H1 (cell line): ENCODE results near the gene HIPK2. TPM values are rescaled to one million over a fixed set of nuclear protein-coding genes. Genes with fewer than 3 reads are reported as not detected.

Experiments used
- CTCF ChIA-PET: fragments of 300-600 bp; sonication (Branson Sonifier 250); formaldehyde crosslinking; loops from one replicate; lab custom pipeline; 2021; ENCODE audit not compliant: partially characterized antibody; lab: Charles Lee
- POLR2A ChIA-PET: fragments of 300-600 bp; sonication (Branson Sonifier 250); formaldehyde crosslinking; loops from one replicate; lab custom pipeline; 2021; ENCODE audit warnings: inconsistent platforms; ENCODE audit not compliant: partially characterized antibody; lab: Charles Lee
- DNase-seq, 2 experiments: peaks; one replicate each; pipeline versions ENCODE4 v3.0.0 to v3.0.0-alpha.2; 2010 to 2022; ENCODE audit warnings: low spot score in 2 of 2, low read depth in 1 of 2, mixed read lengths in 1 of 2
- FAIRE-seq: peaks from 2 replicates; lab custom pipeline; 2011; peaks lifted over from hg19 to GRCh38; lab: Jason Lieb, UNC
- H2AFZ ChIP-seq: 2 replicates; pipeline ENCODE4 v1.8.1; 2012; ENCODE audit warnings: low read length, inconsistent platforms
- H2AK5ac ChIP-seq: 2 replicates; pipeline ENCODE4 v1.6.1; 2013; ENCODE audit warnings: low read depth, low read length
- H2BK120ac ChIP-seq: replicated peaks from 2 replicates; pipeline ENCODE3; 2013; ENCODE audit warnings: low read depth, low read length, inconsistent platforms
- H2BK12ac ChIP-seq: 2 replicates; pipeline ENCODE4 v1.6.1; 2013; ENCODE audit warnings: low read depth, low read length
- H2BK15ac ChIP-seq: 2 replicates; pipeline ENCODE4 v1.6.1; 2013; ENCODE audit warnings: low read length
- H2BK20ac ChIP-seq: 2 replicates; pipeline ENCODE4 v1.6.1; 2013; ENCODE audit warnings: low read length
- H2BK5ac ChIP-seq: 2 replicates; pipeline ENCODE4 v1.6.1; 2013; ENCODE audit warnings: low read depth, low read length
- H3K14ac ChIP-seq: 2 replicates; pipeline ENCODE4 v1.6.1; 2013; ENCODE audit warnings: inconsistent platforms; ENCODE audit not compliant: insufficient read length
- H3K18ac ChIP-seq: 2 replicates; pipeline ENCODE4 v1.6.1; 2013; ENCODE audit warnings: low read length; ENCODE audit errors: extremely low read depth
- H3K23ac ChIP-seq: 2 replicates; pipeline ENCODE4 v1.6.1; 2013; ENCODE audit warnings: inconsistent platforms; ENCODE audit not compliant: insufficient read length
- H3K23me2 ChIP-seq: 2 replicates; pipeline ENCODE4 v1.6.1; 2013; ENCODE audit warnings: low read depth, low read length
- H3K27ac ChIP-seq: 2 replicates; pipeline ENCODE4 v1.6.1; 2011; ENCODE audit warnings: low read depth, low read length, inconsistent platforms
- H3K27me3 ChIP-seq, 4 experiments: replicated peaks in 1 of 4; 1 replicate in 1 of 4; 2 replicates in 3 of 4; pipeline versions ENCODE4 v1.6.1 to v1.8.1; 2011 to 2013; ENCODE audit warnings: low read length in 3 of 4, mild to moderate bottlenecking in 3 of 4, inconsistent platforms in 2 of 4, mixed read lengths in 2 of 4, moderate library complexity in 1 of 4; ENCODE audit not compliant: control insufficient read depth in 3 of 4, insufficient read depth in 3 of 4; ENCODE audit errors: extremely low read depth in 1 of 4
- H3K36me3 ChIP-seq, 4 experiments: 2 replicates each; pipeline versions ENCODE4 v1.6.1 to v1.8.1; 2011 to 2013; ENCODE audit warnings: mild to moderate bottlenecking in 4 of 4, low read length in 3 of 4, moderate library complexity in 2 of 4, control low read depth in 1 of 4, inconsistent platforms in 1 of 4; ENCODE audit not compliant: insufficient read depth in 4 of 4, control insufficient read depth in 2 of 4
- H3K4ac ChIP-seq: replicated peaks from 2 replicates; pipeline ENCODE3; 2013; ENCODE audit warnings: low read length, low read depth, mixed read lengths, inconsistent platforms; ENCODE audit not compliant: insufficient read length
- H3K4me1 ChIP-seq, 4 experiments: replicated peaks in 1 of 4; 1 replicate in 1 of 4; 2 replicates in 3 of 4; pipeline versions ENCODE4 v1.6.1 to v1.8.1; 2011 to 2013; ENCODE audit warnings: low read length in 3 of 4, inconsistent platforms in 2 of 4, mixed read lengths in 1 of 4; ENCODE audit not compliant: insufficient read depth in 4 of 4, control insufficient read depth in 3 of 4
- H3K4me2 ChIP-seq, 2 experiments: 2 replicates each; pipeline versions ENCODE4 v1.6.1 to v1.8.1; 2011 to 2013; ENCODE audit warnings: low read depth in 2 of 2, low read length in 2 of 2, control low read depth in 1 of 2, inconsistent platforms in 1 of 2, mild to moderate bottlenecking in 1 of 2; ENCODE audit not compliant: insufficient read depth in 1 of 2
- H3K4me3 ChIP-seq, 4 experiments: fragments of 200-600, 300-600 bp in 1 of 4; sonication (generic), shearing (Covaris generic), sonication (Bioruptor Twin) in 1 of 4; 2 replicates each; pipeline versions ENCODE4 v1.5.1 to v1.8.1; 2011 to 2016; ENCODE audit warnings: low read length in 4 of 4, low read depth in 3 of 4, control low read depth in 2 of 4, inconsistent platforms in 2 of 4, mild to moderate bottlenecking in 2 of 4, mixed read lengths in 1 of 4, moderate library complexity in 1 of 4; ENCODE audit not compliant: insufficient read depth in 2 of 4; ENCODE audit errors: extremely low read depth in 1 of 4
- H3K56ac ChIP-seq: replicated peaks from 2 replicates; pipeline ENCODE3; 2013; ENCODE audit warnings: low read depth, mild to moderate bottlenecking, mixed read lengths, low read length, inconsistent platforms; ENCODE audit not compliant: insufficient read length
- H3K79me1 ChIP-seq: 2 replicates; pipeline ENCODE4 v1.6.1; 2013; ENCODE audit warnings: low read depth, low read length, control low read depth
- H3K79me2 ChIP-seq, 2 experiments: 2 replicates each; pipeline versions ENCODE4 v1.6.1 to v1.8.1; 2012 to 2013; ENCODE audit warnings: low read length in 2 of 2, mild to moderate bottlenecking in 2 of 2, inconsistent platforms in 1 of 2; ENCODE audit not compliant: insufficient read depth in 2 of 2, control insufficient read depth in 1 of 2
- H3K9ac ChIP-seq, 4 experiments: replicated peaks in 1 of 4; 1 replicate in 1 of 4; 2 replicates in 3 of 4; pipeline versions ENCODE4 v1.6.1 to v1.8.1; 2011 to 2013; ENCODE audit warnings: low read depth in 3 of 4, low read length in 3 of 4, control low read depth in 2 of 4, mild to moderate bottlenecking in 2 of 4, moderate library complexity in 2 of 4, inconsistent platforms in 1 of 4; ENCODE audit errors: extremely low read depth in 1 of 4
- H3K9me3 ChIP-seq, 2 experiments: 2 replicates each; pipeline versions ENCODE4 v1.6.1 to v1.8.1; 2012 to 2013; ENCODE audit warnings: mild to moderate bottlenecking in 2 of 2, moderate library complexity in 2 of 2, control low read depth in 1 of 2, inconsistent platforms in 1 of 2, low read depth in 1 of 2, low read length in 1 of 2, mixed read lengths in 1 of 2; ENCODE audit not compliant: insufficient read depth in 2 of 2
- H4K20me1 ChIP-seq, 2 experiments: replicated peaks in 1 of 2; 2 replicates each; pipeline versions ENCODE3 to v1.8.1; 2011 to 2013; ENCODE audit warnings: inconsistent platforms in 2 of 2, low read length in 2 of 2, mild to moderate bottlenecking in 1 of 2; ENCODE audit not compliant: insufficient read depth in 2 of 2, control insufficient read depth in 1 of 2
- H4K5ac ChIP-seq: 2 replicates; pipeline ENCODE4 v1.6.1; 2013; ENCODE audit warnings: low read length, low read depth, mixed read lengths, inconsistent platforms; ENCODE audit not compliant: insufficient read length
- H4K8ac ChIP-seq: 2 replicates; pipeline ENCODE4 v1.8.0; 2013; ENCODE audit warnings: mild to moderate bottlenecking, moderate library complexity, low read length, inconsistent platforms; ENCODE audit not compliant: insufficient read depth; ENCODE audit errors: extremely low read depth
- H4K91ac ChIP-seq: replicated peaks from 2 replicates; pipeline ENCODE3; 2013; ENCODE audit warnings: low read length, mixed read lengths, inconsistent platforms; ENCODE audit not compliant: insufficient read length
- ATF2 ChIP-seq: IDR thresholded peaks from 2 replicates; pipeline ENCODE4 v1.6.1; 2012; ENCODE audit warnings: low read length, inconsistent platforms
- ATF3 ChIP-seq: IDR thresholded peaks from 2 replicates; pipeline ENCODE4 v1.6.1; 2011; ENCODE audit warnings: low read depth, mild to moderate bottlenecking, low read length; ENCODE audit not compliant: insufficient read depth
- E2F6 ChIP-seq: IDR thresholded peaks from 2 replicates; pipeline ENCODE4 v1.6.1; 2012; ENCODE audit warnings: inconsistent platforms
- NRF1 ChIP-seq: IDR thresholded peaks from 2 replicates; pipeline ENCODE4 v1.6.1; 2011; ENCODE audit warnings: mild to moderate bottlenecking, low read depth, low read length, improper control_type of control experiment
- POLR2AphosphoS5 ChIP-seq: IDR thresholded peaks from 2 replicates; pipeline ENCODE4 v1.6.1; 2011; ENCODE audit warnings: low read depth, low read length
- RFX5 ChIP-seq: IDR thresholded peaks from 2 replicates; pipeline ENCODE4 v1.6.1; 2011; ENCODE audit warnings: low read depth, low read length, improper control_type of control experiment, borderline replicate concordance
- SP4 ChIP-seq: IDR thresholded peaks from 2 replicates; pipeline ENCODE4 v1.6.1; 2012; ENCODE audit warnings: low read length, inconsistent platforms
- TCF12 ChIP-seq: IDR thresholded peaks from 2 replicates; pipeline ENCODE4 v1.6.1; 2011; ENCODE audit warnings: low read depth, mild to moderate bottlenecking, low read length
- TEAD4 ChIP-seq: IDR thresholded peaks from 2 replicates; pipeline ENCODE4 v1.6.1; 2012; ENCODE audit warnings: low read depth, low read length, inconsistent platforms, mixed read lengths
- WGBS, 2 experiments: shearing (Covaris generic) in 1 of 2; methylation state at CpG; one replicate each; pipeline versions ENCODE4 v1.1.6 to v1.1.7; 2013 to 2015; ENCODE audit warnings: low lambda C conversion rate in 2 of 2, mixed read lengths in 2 of 2, inconsistent platforms in 1 of 2, low coverage in 1 of 2, missing lambda C conversion rate in 1 of 2; ENCODE audit not compliant: insufficient replicate concordance in 2 of 2, insufficient coverage in 1 of 2, insufficient read length in 1 of 2; ENCODE audit errors: extremely low coverage in 1 of 2, missing lambda C conversion rate in 1 of 2; 5-methylcytosine and 5-hydroxymethylcytosine counted together
- polyA plus RNA-seq, 7 experiments: library from polyadenylated mRNA; depleted of rRNA in 3 of 7; stranded (reverse) in 5 of 7; unstranded in 2 of 7; fragments of >200 nt in 5 of 7; fragments of 200-250 nt in 2 of 7; gene quantifications; 1 replicate in 5 of 7; 2 replicates in 1 of 7; 4 replicates in 1 of 7; pipeline versions ENCODE4 v1.2.1 to v1.2.3, GENCODE V29; 2011 to 2013; ENCODE audit warnings: missing spikeins in 2 of 7, mixed read lengths in 2 of 7
- total RNA-seq: library from RNA; stranded (reverse); fragmentation: NEBNext Ultra II Directional; extraction: Animal tissue kit (Norgen Biotek cat#: 25700); gene quantifications from 2 replicates; pipeline ENCODE4 v1.2.1, GENCODE V29; 2021
- TF ChIP-seq, protein P1 (sequence below): IDR thresholded peaks from 2 replicates; pipeline ENCODE4 v1.6.1; 2011; ENCODE audit warnings: low read length, improper control_type of control experiment

HIPK2 gene
- total and polyA plus RNA-seq, 2 of the 8 experiments (the other 6 are each of a cell fraction or from before 2014, with no cell fraction given): 8.3 to 24.3 TPM

DNA sequence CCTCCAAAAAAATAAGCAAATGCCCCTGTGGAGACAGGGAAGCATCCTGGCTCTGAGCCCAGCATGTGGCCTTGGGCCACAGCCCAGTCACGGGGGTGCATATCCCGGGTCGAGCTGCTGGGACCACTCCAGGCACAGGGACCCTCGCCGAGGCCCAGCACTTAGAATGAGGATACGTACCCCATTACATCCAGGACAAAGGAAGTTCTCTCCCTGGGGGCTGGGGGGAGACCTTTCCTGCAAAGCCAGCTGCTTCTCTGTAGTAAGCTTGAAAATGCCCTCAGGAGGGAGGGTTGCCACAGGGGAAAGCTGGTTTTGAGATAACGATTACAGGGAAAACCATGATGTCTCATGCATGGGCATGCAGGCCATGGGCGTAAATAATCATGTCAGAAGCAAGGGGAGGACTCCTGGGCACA lies 75.5 kb downstream of the HIPK2 start:
- no peak for FAIRE-seq
- DNase-seq: no peak
- no peak overlapping the region for H3K4me2 ChIP-seq
- no peak for TF ChIP-seq RFX5
- no peak for TF ChIP-seq E2F6
- TF ChIP-seq TCF12: no peak
- no peak for TF ChIP-seq ATF2
- TF ChIP-seq TEAD4: no peak
- TF ChIP-seq POLR2AphosphoS5: no peak
- TF ChIP-seq SP4: no peak
- no peak for TF ChIP-seq NRF1
- TF ChIP-seq, protein P1, sequence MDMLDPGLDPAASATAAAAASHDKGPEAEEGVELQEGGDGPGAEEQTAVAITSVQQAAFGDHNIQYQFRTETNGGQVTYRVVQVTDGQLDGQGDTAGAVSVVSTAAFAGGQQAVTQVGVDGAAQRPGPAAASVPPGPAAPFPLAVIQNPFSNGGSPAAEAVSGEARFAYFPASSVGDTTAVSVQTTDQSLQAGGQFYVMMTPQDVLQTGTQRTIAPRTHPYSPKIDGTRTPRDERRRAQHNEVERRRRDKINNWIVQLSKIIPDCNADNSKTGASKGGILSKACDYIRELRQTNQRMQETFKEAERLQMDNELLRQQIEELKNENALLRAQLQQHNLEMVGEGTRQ: no peak
- TF ChIP-seq ATF3: no peak

More for the DNA sequence above, 75.5 kb downstream of the HIPK2 start:
- no peaks in the 10 kb centered on the region for H3K79me2 ChIP-seq
- H3K56ac ChIP-seq: no peak overlapping the region
- POLR2A ChIA-PET: no interaction called here
- H3K27me3 ChIP-seq: no peaks in the 10 kb centered on the region
- peaks cover 4 to 15% (median 9%) of the 10 kb centered on the region in 4 experiments for H3K4me1 ChIP-seq
- no peak overlapping the region for H3K14ac ChIP-seq
- H2BK120ac ChIP-seq: no peak overlapping the region
- H2BK12ac ChIP-seq: no peak overlapping the region
- no peak overlapping the region for H3K4ac ChIP-seq
- H2BK15ac ChIP-seq: no peak overlapping the region
- H3K4me3 ChIP-seq: no peak overlapping the region
- peaks cover 13% of the 10 kb centered on the region; the same call in 1 of the 2 replicates for H3K23me2 ChIP-seq
- no peak overlapping the region for H4K5ac ChIP-seq
- peaks cover 0 to 6% of the 10 kb centered on the region in 2 experiments for H4K20me1 ChIP-seq
- H4K8ac ChIP-seq: no peak overlapping the region; the same call in 1 of the 2 replicates
- H2AFZ ChIP-seq: no peak overlapping the region
- CTCF ChIA-PET: interaction anchor here (1.1 to 1.8 kb wide), 6 partner anchors 13 to 303 kb away, joined by 3 to 16 read pairs (median 3); no protein-coding TSS in a partner anchor
- H3K23ac ChIP-seq: no peak overlapping the region
- no peaks in the 10 kb centered on the region for H3K36me3 ChIP-seq
- H3K79me1 ChIP-seq: peaks cover 2% of the 10 kb centered on the region
- no peak overlapping the region; the same call in 1 of the 2 replicates for H2BK5ac ChIP-seq
- WGBS, 2 experiments: 74% methylated on average over 8 of the region's 8 CpGs; no CpG with 5 or more reads in 1 of the 2 experiments
- no peak overlapping the region for H3K9ac ChIP-seq
- H2AK5ac ChIP-seq: no peak overlapping the region
- H3K18ac ChIP-seq: no peak overlapping the region
- H3K9me3 ChIP-seq: no peaks in the 10 kb centered on the region
- H2BK20ac ChIP-seq: no peak overlapping the region
- no peak overlapping the region for H4K91ac ChIP-seq
- H3K27ac ChIP-seq: no peak overlapping the region
